ENCODE measurements around the gene CTNNA2. TPM values are rescaled to one million over a fixed set of nuclear protein-coding genes. Genes with fewer than 3 reads are reported as not detected.

CTNNA2 gene
- total and polyA plus RNA-seq, 2 of the 8 experiments (the other 6 are each of a cell fraction or from before 2014, with no cell fraction given) = 3.9 to 9.0 TPM

DNA sequence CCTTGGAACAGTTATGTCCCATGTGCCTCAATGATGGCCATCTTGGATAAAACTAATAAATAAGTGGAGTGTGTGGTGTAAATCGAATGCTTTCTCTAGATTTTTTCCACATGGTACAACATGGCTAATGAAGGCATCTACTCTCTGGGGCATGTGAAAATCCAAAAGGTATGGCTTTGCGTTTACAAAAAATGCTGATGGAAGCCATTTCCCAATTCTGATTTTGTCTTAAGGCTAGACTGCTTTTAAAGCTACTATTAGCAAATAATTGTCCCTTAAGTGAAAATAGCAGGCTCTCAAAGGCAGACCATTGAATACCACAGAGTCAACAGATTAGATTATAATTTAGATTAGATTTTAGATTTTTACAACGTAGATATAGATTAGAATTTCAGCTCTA is 608.0 kb downstream of the CTNNA2 start:
- WGBS, 2 experiments (ENCODE audit: extremely low coverage in 1 of 2, insufficient coverage in 1 of 2, insufficient read length in 1 of 2, insufficient replicate concordance in 2 of 2, low coverage in 1 of 2, low lambda C conversion rate in 2 of 2, missing lambda C conversion rate in 1 of 2) = 96% methylated on average over 3 of the region's 3 CpGs; no CpG with 5 or more reads in 1 of the 2 experiments
- no peak overlapping the region for H4K8ac ChIP-seq (ENCODE audit: extremely low read depth, insufficient read depth, low read length)
- no peak overlapping the region for H2AFZ ChIP-seq (ENCODE audit: low read length)
- H3K36me3 ChIP-seq (ENCODE audit: control insufficient read depth in 2 of 4, insufficient read depth in 4 of 4, low read length in 3 of 4) = no peaks in the 10 kb centered on the region
- no peak overlapping the region for H2BK120ac ChIP-seq (replicated peaks; ENCODE audit: low read depth, low read length)
- FAIRE-seq (no peak), DNase-seq (ENCODE audit: low read depth in 1 of 2, low spot score in 2 of 2) (no peak)
- ChIA-PET POLR2A (ENCODE audit: partially characterized antibody) (no interaction called here), CTCF (ENCODE audit: partially characterized antibody) (interaction anchor here (1.1 to 1.3 kb wide), 2 partner anchors 33 to 377 kb away, joined by 3 to 4 read pairs; no protein-coding TSS in a partner anchor)
- no peak overlapping the region for H3K9ac ChIP-seq (replicated peaks in 1 of 4; ENCODE audit: extremely low read depth in 1 of 4, low read depth in 3 of 4, low read length in 3 of 4)
- no peak for TF ChIP-seq HDAC2 (IDR thresholded peaks at IDR 0.05; ENCODE audit: borderline replicate concordance in 1 of 2, low read depth in 2 of 2, low read length in 2 of 2)
- no peak for TF ChIP-seq POLR2AphosphoS5 (IDR thresholded peaks at IDR 0.05; ENCODE audit: low read depth, low read length)
- no peak for TF ChIP-seq GTF2F1 (IDR thresholded peaks at IDR 0.05; ENCODE audit: borderline replicate concordance, low read depth, low read length)
- TF ChIP-seq NRF1 (IDR thresholded peaks at IDR 0.05; ENCODE audit: low read depth, low read length) = no peak
- no peak for TF ChIP-seq RBBP5 (IDR thresholded peaks at IDR 0.05; ENCODE audit: borderline replicate concordance, low read depth, low read length)
- TF ChIP-seq HDAC6 (IDR thresholded peaks at IDR 0.05; ENCODE audit: low read depth, low read length) = no peak
- no peak for TF ChIP-seq TEAD4 (IDR thresholded peaks at IDR 0.05; ENCODE audit: low read depth, low read length)
- no peak for TF ChIP-seq NANOG (IDR thresholded peaks at IDR 0.05; ENCODE audit: insufficient read depth, low read depth, low read length, poor library complexity, severe bottlenecking)
- TF ChIP-seq, protein P1, sequence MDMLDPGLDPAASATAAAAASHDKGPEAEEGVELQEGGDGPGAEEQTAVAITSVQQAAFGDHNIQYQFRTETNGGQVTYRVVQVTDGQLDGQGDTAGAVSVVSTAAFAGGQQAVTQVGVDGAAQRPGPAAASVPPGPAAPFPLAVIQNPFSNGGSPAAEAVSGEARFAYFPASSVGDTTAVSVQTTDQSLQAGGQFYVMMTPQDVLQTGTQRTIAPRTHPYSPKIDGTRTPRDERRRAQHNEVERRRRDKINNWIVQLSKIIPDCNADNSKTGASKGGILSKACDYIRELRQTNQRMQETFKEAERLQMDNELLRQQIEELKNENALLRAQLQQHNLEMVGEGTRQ (IDR thresholded peaks at IDR 0.05; ENCODE audit: low read length) = no peak
- no peak for TF ChIP-seq MAFK (IDR thresholded peaks at IDR 0.05; ENCODE audit: low read depth, low read length)
- H3K18ac ChIP-seq (ENCODE audit: extremely low read depth, low read length) = no peak overlapping the region
- no peak overlapping the region for H2BK12ac ChIP-seq (ENCODE audit: low read depth, low read length)
- H2AK5ac ChIP-seq (ENCODE audit: low read depth, low read length) = no peak overlapping the region
- no peaks in the 10 kb centered on the region for H3K27me3 ChIP-seq (replicated peaks in 1 of 4; ENCODE audit: control insufficient read depth in 3 of 4, extremely low read depth in 1 of 4, insufficient read depth in 3 of 4, low read length in 3 of 4)
- H3K4me3 ChIP-seq (ENCODE audit: extremely low read depth in 1 of 4, insufficient read depth in 2 of 4, low read depth in 3 of 4, low read length in 4 of 4) = no peak overlapping the region
- H3K27ac ChIP-seq (ENCODE audit: low read depth, low read length) = no peak overlapping the region
- no peaks in the 10 kb centered on the region for H3K79me2 ChIP-seq (ENCODE audit: control insufficient read depth in 1 of 2, insufficient read depth in 2 of 2, low read length in 2 of 2)
- no peak overlapping the region for H4K91ac ChIP-seq (replicated peaks; ENCODE audit: insufficient read length, low read length)
- H4K5ac ChIP-seq (ENCODE audit: insufficient read length, low read depth, low read length) = no peak overlapping the region
- no peak overlapping the region for H3K4ac ChIP-seq (replicated peaks; ENCODE audit: insufficient read length, low read depth, low read length)
- no peak overlapping the region for H3K23ac ChIP-seq (ENCODE audit: insufficient read length)
- H2BK20ac ChIP-seq (ENCODE audit: low read length) = no peak overlapping the region
- no peak overlapping the region for H3K56ac ChIP-seq (replicated peaks; ENCODE audit: insufficient read length, low read depth, low read length)
- no peaks in the 10 kb centered on the region for H4K20me1 ChIP-seq (replicated peaks in 1 of 2; ENCODE audit: control insufficient read depth in 1 of 2, insufficient read depth in 2 of 2, low read length in 2 of 2)
- no peaks in the 10 kb centered on the region for H3K4me1 ChIP-seq (replicated peaks in 1 of 4; ENCODE audit: control insufficient read depth in 3 of 4, insufficient read depth in 4 of 4, low read length in 3 of 4)
- no peak overlapping the region for H3K14ac ChIP-seq (ENCODE audit: insufficient read length)
- no peak overlapping the region for H3K4me2 ChIP-seq (ENCODE audit: insufficient read depth in 1 of 2, low read depth in 2 of 2, low read length in 2 of 2)
- no peaks in the 10 kb centered on the region for H3K9me3 ChIP-seq (ENCODE audit: insufficient read depth in 2 of 2, low read depth in 1 of 2, low read length in 1 of 2)
- H3K23me2 ChIP-seq (ENCODE audit: low read depth, low read length) = no peaks in the 10 kb centered on the region
- H2BK5ac ChIP-seq (ENCODE audit: low read depth, low read length) = no peak overlapping the region
- H3K79me1 ChIP-seq (ENCODE audit: low read depth, low read length) = no peaks in the 10 kb centered on the region
- H2BK15ac ChIP-seq (ENCODE audit: low read length) = no peak overlapping the region

All from H1 (cell line).